Measurements from ENCODE around the gene GLI3. TPM values are rescaled to one million over a fixed set of nuclear protein-coding genes. Genes with fewer than 3 reads are reported as not detected.

Gene GLI3
- total RNA-seq, 1 experiment from 2014 or later = 45.0 TPM

- Histone ChIP-seq H3K9me3 (ENCODE audit: control insufficient read depth, low read depth, low read length) (no peaks in the 10 kb centered on the region), H2BK5ac (ENCODE audit: insufficient read length, low read length) (no peak overlapping the region), H3K23me2 (ENCODE audit: insufficient read length, low read depth, low read length, poor library complexity, severe bottlenecking) (no peaks in the 10 kb centered on the region), H2AFZ (ENCODE audit: low read length) (no peak overlapping the region), H3K4ac (ENCODE audit: low read depth, low read length) (no peak overlapping the region), H4K5ac (ENCODE audit: insufficient read length, low read depth, low read length) (no peak overlapping the region), H3K27me3 (ENCODE audit: insufficient read depth, low read length) (no peaks in the 10 kb centered on the region; the same call in 1 of the 2 replicates), H3T11ph (ENCODE audit: low read length) (no peak overlapping the region), H3K4me2 (ENCODE audit: insufficient read depth, insufficient read length, low read length) (no peak overlapping the region), H3K9ac (ENCODE audit: extremely low read depth, insufficient read length, low read length) (no peak overlapping the region), H3K27ac (ENCODE audit: insufficient read length, low read depth, low read length) (no peak overlapping the region), H2AK5ac (ENCODE audit: insufficient read length, low read length) (no peak overlapping the region), H2BK20ac (ENCODE audit: low read depth, low read length, poor library complexity, severe bottlenecking) (no peak overlapping the region), H3K14ac (ENCODE audit: insufficient read depth, low read length) (no peak overlapping the region), H3K56ac (ENCODE audit: insufficient read length, low read depth, low read length) (no peak overlapping the region), H3K18ac (ENCODE audit: insufficient read length, low read depth, low read length) (no peak overlapping the region), H2BK120ac (ENCODE audit: low read depth, low read length, poor library complexity, severe bottlenecking) (no peak overlapping the region), H4K20me1 (ENCODE audit: control insufficient read depth, insufficient read depth, insufficient read length) (no peaks in the 10 kb centered on the region), H2BK15ac (ENCODE audit: low read depth, low read length) (no peak overlapping the region), H3K23ac (ENCODE audit: insufficient read length, low read depth, low read length) (no peak overlapping the region), H3K4me1 (ENCODE audit: insufficient read depth, low read length) (no peaks in the 10 kb centered on the region), H3K79me1 (ENCODE audit: insufficient read depth, low read depth, low read length, poor library complexity, severe bottlenecking) (no peaks in the 10 kb centered on the region), H4K8ac (replicated peaks; ENCODE audit: insufficient read length, low read depth, low read length) (no peak overlapping the region), H4K91ac (ENCODE audit: insufficient read length, low read depth, low read length) (no peak overlapping the region), H3K79me2 (ENCODE audit: insufficient read depth, low read length) (no peaks in the 10 kb centered on the region), H2BK12ac (ENCODE audit: insufficient read length, low read depth, low read length) (no peak overlapping the region)
- Mint-ChIP-seq H3K9me3 (no peaks in the 10 kb centered on the region; a peak in 1 of 5 replicates), H3K27me3 (ENCODE audit: low read depth) (peaks cover 26% of the 10 kb centered on the region), H3K4me3 (peak overlapping the region; percentile 34 to 61), H3K27ac (no peak overlapping the region; a peak in 1 of 7 replicates), H3K36me3 (ENCODE audit: insufficient read depth in 1 of 3, low read depth in 3 of 3) (no peaks in the 10 kb centered on the region), H3K4me1 (peaks cover 21 to 25% of the 10 kb centered on the region in 2 experiments)
- peak; percentile 98 for TF ChIP-seq CTCF (conservative IDR thresholded peaks at IDR 0.05)
- peak; percentile 87 for DNase-seq
- no CpG with 5 or more reads among the region's 16 CpGs for WGBS (ENCODE audit: extremely low coverage, insufficient read length, low lambda C conversion rate)
These were observed 293.9 kb downstream of the GLI3 start for GRCh38 chr7:41943094-41943577.
